Measurements from ENCODE around the gene ZDHHC6.
"Not testable (repeated sequence)": the region's sequence is repeated elsewhere in the genome, so short reads cannot be mapped to it uniquely, and the experiment has no call there.

ZDHHC6 gene

GRCh38 chr10:112429654-112430230, 17.0 kb downstream of the ZDHHC6 start:
- Mint-ChIP-seq H3K27ac (no peak overlapping the region), H3K36me3 (ENCODE audit: low read depth) (peaks cover 89% of the 10 kb centered on the region), H3K4me3 (no peak overlapping the region), H3K4me1 (ENCODE audit: low read depth) (peaks cover 12% of the 10 kb centered on the region), H3K27me3 (no peaks in the 10 kb centered on the region), H3K9me3 (no peaks in the 10 kb centered on the region)
- intact Hi-C loops (cut with micrococcal nuclease): loop anchor here (10.0 kb wide), 1 partner anchor 55 kb away; the partner anchor contains the start of gene ACSL5

- intact Hi-C loops (cut with micrococcal nuclease): no loop called here
- H3K36me3 Mint-ChIP-seq (ENCODE audit: low read depth): peaks cover 87% of the 10 kb centered on the region
- no peaks in the 10 kb centered on the region for H3K27me3 Mint-ChIP-seq
- H3K4me1 Mint-ChIP-seq (ENCODE audit: low read depth): peaks cover 12% of the 10 kb centered on the region
- no peak overlapping the region for H3K27ac Mint-ChIP-seq
- H3K9me3 Mint-ChIP-seq: no peaks in the 10 kb centered on the region
- H3K4me3 Mint-ChIP-seq: no peak overlapping the region
Observed at GRCh38 chr10:112429147-112429546, 17.6 kb downstream of the ZDHHC6 start.

GRCh38 chr10:112426111-112426510, 20.6 kb downstream of the ZDHHC6 start:
- Mint-ChIP-seq H3K27ac (no peak overlapping the region), H3K27me3 (no peaks in the 10 kb centered on the region), H3K4me3 (no peak overlapping the region), H3K36me3 (ENCODE audit: low read depth) (peaks cover 97% of the 10 kb centered on the region), H3K4me1 (ENCODE audit: low read depth) (peaks cover 8% of the 10 kb centered on the region), H3K9me3 (no peaks in the 10 kb centered on the region)
- intact Hi-C loops (cut with micrococcal nuclease): no loop called here

- no peak overlapping the region for H3K4me3 Mint-ChIP-seq
- H3K4me1 Mint-ChIP-seq (ENCODE audit: low read depth): peaks cover 8% of the 10 kb centered on the region
- no peak overlapping the region for H3K27ac Mint-ChIP-seq
- no peaks in the 10 kb centered on the region for H3K27me3 Mint-ChIP-seq
- H3K9me3 Mint-ChIP-seq: no peaks in the 10 kb centered on the region
- peaks cover 97% of the 10 kb centered on the region for H3K36me3 Mint-ChIP-seq (ENCODE audit: low read depth)
- intact Hi-C loops (cut with micrococcal nuclease): no loop called here
Observed at GRCh38 chr10:112424651-112425050, 22.1 kb downstream of the ZDHHC6 start.

DNA sequence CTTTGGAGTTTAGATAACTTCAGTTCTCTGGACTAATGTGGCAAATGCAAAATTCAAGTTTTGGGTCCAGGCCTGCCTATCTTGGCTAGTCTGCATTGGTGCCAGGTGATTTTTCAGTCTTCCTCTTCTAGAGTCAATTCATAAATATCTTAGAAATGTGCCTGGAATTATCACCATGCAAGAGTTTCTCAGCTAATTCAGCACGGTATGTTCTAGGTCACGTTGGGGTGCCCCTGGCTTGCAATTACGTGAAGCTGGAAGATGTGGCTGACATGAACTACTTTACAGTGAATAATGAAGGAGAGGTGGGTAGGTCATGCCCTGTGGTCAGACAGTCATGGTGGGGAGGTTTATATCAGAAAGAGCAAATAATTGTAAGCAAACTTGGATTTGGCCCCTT, 25.0 kb downstream of the ZDHHC6 start:
- Mint-ChIP-seq H3K27me3 (no peaks in the 10 kb centered on the region), H3K27ac (no peak overlapping the region), H3K9me3 (no peaks in the 10 kb centered on the region), H3K4me1 (ENCODE audit: low read depth) (peaks cover 8% of the 10 kb centered on the region), H3K36me3 (ENCODE audit: low read depth) (peaks cover 88% of the 10 kb centered on the region), H3K4me3 (no peak overlapping the region)
- intact Hi-C loops (cut with micrococcal nuclease): no loop called here

GRCh38 chr10:112412696-112413095, 34.0 kb downstream of the ZDHHC6 start:
- Mint-ChIP-seq H3K27ac (no peak overlapping the region), H3K36me3 (ENCODE audit: low read depth) (peaks cover 97% of the 10 kb centered on the region), H3K27me3 (no peaks in the 10 kb centered on the region), H3K4me3 (no peak overlapping the region), H3K9me3 (no peaks in the 10 kb centered on the region), H3K4me1 (ENCODE audit: low read depth) (no peaks in the 10 kb centered on the region)
- intact Hi-C loops (cut with micrococcal nuclease): no loop called here

DNA sequence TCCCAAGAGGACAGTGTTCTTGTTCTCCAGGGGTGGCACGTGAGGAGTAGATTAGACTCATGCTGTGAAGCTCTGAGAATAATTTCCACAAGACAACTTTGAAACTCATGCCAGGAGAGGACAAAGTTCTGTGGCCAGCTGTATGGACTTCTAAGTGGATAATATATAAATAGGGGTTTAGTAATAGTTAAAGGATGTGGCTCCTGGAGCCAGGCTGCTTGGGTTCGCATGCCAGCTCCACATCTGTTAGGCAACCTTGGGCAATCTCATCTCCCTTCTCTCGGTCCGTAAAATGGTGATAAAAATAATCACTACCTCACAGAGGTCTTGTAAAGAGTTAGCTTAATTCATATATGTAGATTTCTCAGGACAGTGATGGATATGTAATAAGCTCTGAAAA, 37.0 kb downstream of the ZDHHC6 start:
- Mint-ChIP-seq H3K4me3 (no peak overlapping the region), H3K27me3 (no peaks in the 10 kb centered on the region), H3K27ac (no peak overlapping the region), H3K4me1 (ENCODE audit: low read depth) (no peaks in the 10 kb centered on the region), H3K9me3 (no peaks in the 10 kb centered on the region), H3K36me3 (ENCODE audit: low read depth) (peaks cover 94% of the 10 kb centered on the region)
- intact Hi-C loops (cut with micrococcal nuclease): no loop called here

GRCh38 chr10:112409299-112409698, 37.4 kb downstream of the ZDHHC6 start:
- intact Hi-C loops (cut with micrococcal nuclease): no loop called here
- H3K27ac Mint-ChIP-seq: no peak overlapping the region
- no peak overlapping the region for H3K4me3 Mint-ChIP-seq
- no peaks in the 10 kb centered on the region for H3K27me3 Mint-ChIP-seq
- no peaks in the 10 kb centered on the region for H3K4me1 Mint-ChIP-seq (ENCODE audit: low read depth)
- peaks cover 94% of the 10 kb centered on the region for H3K36me3 Mint-ChIP-seq (ENCODE audit: low read depth)
- no peaks in the 10 kb centered on the region for H3K9me3 Mint-ChIP-seq

GRCh38 chr10:112407696-112408095, 39.0 kb downstream of the ZDHHC6 start:
- Mint-ChIP-seq H3K4me3 (no peak overlapping the region), H3K4me1 (ENCODE audit: low read depth) (no peaks in the 10 kb centered on the region), H3K27me3 (no peaks in the 10 kb centered on the region), H3K27ac (no peak overlapping the region), H3K9me3 (no peaks in the 10 kb centered on the region), H3K36me3 (ENCODE audit: low read depth) (peaks cover 94% of the 10 kb centered on the region)
- intact Hi-C loops (cut with micrococcal nuclease): no loop called here

GRCh38 chr10:112406806-112407205, 39.9 kb downstream of the ZDHHC6 start:
- intact Hi-C loops (cut with micrococcal nuclease); H3K4me3 Mint-ChIP-seq; H3K4me1 Mint-ChIP-seq (ENCODE audit: low read depth); H3K27ac Mint-ChIP-seq; H3K9me3 Mint-ChIP-seq; H3K27me3 Mint-ChIP-seq: not testable (repeated sequence)
- H3K36me3 Mint-ChIP-seq (ENCODE audit: low read depth): peaks cover 93% of the 10 kb centered on the region

DNA sequence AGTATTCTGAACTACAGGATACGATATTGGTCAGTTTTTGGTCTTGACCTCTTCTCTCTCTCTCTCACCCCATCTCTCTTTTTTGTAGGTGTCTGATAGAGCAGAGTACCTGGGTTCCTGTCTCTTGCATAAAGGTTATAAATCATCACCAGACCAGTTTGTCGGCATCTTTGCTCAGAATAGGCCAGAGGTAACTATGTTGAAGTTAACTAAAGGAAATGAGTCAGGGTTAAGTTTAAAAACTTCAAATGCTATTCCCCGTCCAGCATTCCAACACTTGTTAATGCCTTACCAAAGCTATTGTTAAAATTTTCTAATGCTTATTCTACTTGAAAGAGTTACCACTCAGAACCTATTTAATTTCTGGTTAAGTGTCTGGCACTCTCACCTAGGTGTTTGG, 42.1 kb downstream of the ZDHHC6 start:
- no peak overlapping the region for H3K4me3 Mint-ChIP-seq
- no peaks in the 10 kb centered on the region for H3K9me3 Mint-ChIP-seq
- H3K27ac Mint-ChIP-seq: no peak overlapping the region
- intact Hi-C loops (cut with micrococcal nuclease): no loop called here
- no peaks in the 10 kb centered on the region for H3K27me3 Mint-ChIP-seq
- no peaks in the 10 kb centered on the region for H3K4me1 Mint-ChIP-seq (ENCODE audit: low read depth)
- peaks cover 83% of the 10 kb centered on the region for H3K36me3 Mint-ChIP-seq (ENCODE audit: low read depth)

DNA sequence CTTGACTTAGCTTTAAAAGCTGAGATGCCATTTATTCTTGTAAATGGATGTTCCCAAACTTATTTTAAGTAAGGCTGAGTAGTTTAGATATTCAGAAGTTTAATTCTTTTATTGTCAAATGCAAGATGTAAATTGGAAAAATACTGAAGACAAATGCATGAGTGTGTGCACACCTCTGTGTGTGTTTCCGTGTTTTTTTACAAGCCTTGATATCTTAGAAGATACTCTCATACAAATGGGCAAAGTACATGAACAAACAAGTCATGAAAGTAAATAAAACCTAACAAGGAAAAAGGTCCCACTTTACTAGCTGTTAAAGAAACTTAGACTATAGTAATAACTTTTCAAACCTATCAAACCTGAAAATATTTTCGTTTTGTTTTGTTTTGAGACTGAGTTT, 43.8 kb downstream of the ZDHHC6 start:
- Mint-ChIP-seq H3K27ac (no peak overlapping the region), H3K4me3 (no peak overlapping the region), H3K27me3 (no peaks in the 10 kb centered on the region), H3K9me3 (no peaks in the 10 kb centered on the region), H3K36me3 (ENCODE audit: low read depth) (peaks cover 81% of the 10 kb centered on the region), H3K4me1 (ENCODE audit: low read depth) (no peaks in the 10 kb centered on the region)
- intact Hi-C loops (cut with micrococcal nuclease): no loop called here

DNA sequence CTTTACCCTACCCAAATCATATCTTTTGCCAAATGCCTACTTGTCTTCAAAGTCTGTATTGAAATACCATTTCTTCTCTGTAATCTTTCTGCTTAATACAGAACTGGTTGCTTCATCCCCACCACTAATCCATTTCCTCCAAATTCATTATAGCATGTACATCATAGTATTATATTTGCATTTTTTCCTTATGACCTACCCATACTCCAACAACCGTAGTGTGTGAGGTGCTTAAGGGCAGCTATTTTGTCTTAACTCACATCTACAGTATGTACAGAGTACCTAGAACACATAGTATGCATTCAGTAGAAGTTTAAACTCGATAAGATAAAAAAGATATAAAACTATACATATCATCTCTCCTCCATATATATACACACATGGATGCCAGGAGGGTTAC, 49.1 kb downstream of the ZDHHC6 start:
- Mint-ChIP-seq H3K4me3 (no peak overlapping the region), H3K36me3 (ENCODE audit: low read depth) (peaks cover 31% of the 10 kb centered on the region), H3K4me1 (ENCODE audit: low read depth) (no peaks in the 10 kb centered on the region), H3K27ac (no peak overlapping the region), H3K27me3 (no peaks in the 10 kb centered on the region), H3K9me3 (no peaks in the 10 kb centered on the region)
- intact Hi-C loops (cut with micrococcal nuclease): no loop called here

DNA sequence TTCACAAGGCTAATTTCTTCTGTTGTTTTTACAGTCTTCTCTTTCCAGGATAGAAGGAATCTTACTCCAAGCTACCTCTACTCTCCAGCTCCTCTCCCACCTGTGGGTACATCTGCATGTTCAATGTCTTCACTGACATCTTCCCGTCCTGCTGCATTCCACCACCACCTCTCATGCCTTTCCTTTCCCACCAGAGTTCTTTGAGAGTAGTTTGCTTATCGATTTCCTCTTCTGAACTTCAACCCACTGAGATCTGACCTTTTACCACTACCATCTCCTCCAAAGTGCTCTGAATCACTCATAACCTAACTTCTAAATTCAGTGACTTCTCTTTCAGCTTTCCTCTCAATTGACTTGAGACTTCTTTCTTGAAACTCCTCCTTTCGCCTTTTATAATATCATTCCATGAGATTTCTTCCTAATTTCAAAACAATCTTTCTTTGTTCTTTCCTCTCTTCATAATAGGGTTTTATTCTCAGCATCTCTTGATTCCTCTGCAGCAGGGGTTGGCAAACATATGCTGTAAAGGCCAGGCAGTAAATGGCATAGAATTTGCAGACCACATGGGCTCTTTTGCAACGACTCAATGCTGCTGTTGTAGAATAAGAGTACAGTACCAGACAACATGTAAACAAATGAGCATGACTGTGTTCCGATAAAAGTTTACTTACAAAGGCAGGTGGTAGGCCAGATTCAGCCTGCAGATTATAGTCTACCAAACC, 50.7 kb downstream of the ZDHHC6 start:
- intact Hi-C loops (cut with micrococcal nuclease): no loop called here
- Mint-ChIP-seq H3K27ac (no peak overlapping the region), H3K4me3 (no peak overlapping the region), H3K36me3 (ENCODE audit: low read depth) (peaks cover 19% of the 10 kb centered on the region), H3K27me3 (no peaks in the 10 kb centered on the region), H3K9me3 (no peaks in the 10 kb centered on the region), H3K4me1 (ENCODE audit: low read depth) (no peaks in the 10 kb centered on the region)

DNA sequence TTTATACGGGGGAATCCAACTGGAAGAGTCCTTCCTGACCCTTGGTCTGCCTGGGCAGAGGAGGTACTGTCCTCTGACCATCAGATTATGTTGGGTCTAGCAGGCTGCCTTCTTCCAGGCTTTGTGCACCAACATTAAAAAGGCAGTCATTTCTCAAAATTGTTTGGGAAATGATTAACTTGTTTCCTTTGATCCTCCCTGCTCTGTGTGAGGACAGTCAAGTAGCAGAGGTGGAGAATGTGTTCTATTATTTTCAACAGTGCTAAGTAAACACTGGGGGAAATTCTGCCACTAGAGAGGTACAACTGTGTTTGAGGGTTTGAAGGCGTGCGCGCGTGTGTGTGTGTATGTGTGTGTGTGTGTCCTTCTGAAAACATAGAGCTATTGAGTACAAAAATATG, 52.2 kb downstream of the ZDHHC6 start:
- H3K27ac Mint-ChIP-seq: no peak overlapping the region
- H3K4me3 Mint-ChIP-seq: no peak overlapping the region

More for the DNA sequence above, 52.2 kb downstream of the ZDHHC6 start:
- intact Hi-C loops (cut with micrococcal nuclease): no loop called here
- Mint-ChIP-seq H3K36me3 (ENCODE audit: low read depth) (peaks cover 13% of the 10 kb centered on the region), H3K27me3 (no peaks in the 10 kb centered on the region), H3K9me3 (no peaks in the 10 kb centered on the region), H3K4me1 (ENCODE audit: low read depth) (peaks cover 3% of the 10 kb centered on the region)
